HG03520 (cell line): Measurements from ENCODE around the gene KCNK3.
"Not testable (repeated sequence)": the region's sequence is repeated elsewhere in the genome, so short reads cannot be mapped to it uniquely, and the experiment has no call there.

Source experiments
- ATAC-seq: cut with Tn5 transposase; IDR thresholded peaks from one replicate; pipeline ENCODE4 v1.9.1; 2021; ENCODE audit warnings: mild to moderate bottlenecking, moderate library complexity; ENCODE audit not compliant: unreplicated experiment

Gene KCNK3

DNA sequence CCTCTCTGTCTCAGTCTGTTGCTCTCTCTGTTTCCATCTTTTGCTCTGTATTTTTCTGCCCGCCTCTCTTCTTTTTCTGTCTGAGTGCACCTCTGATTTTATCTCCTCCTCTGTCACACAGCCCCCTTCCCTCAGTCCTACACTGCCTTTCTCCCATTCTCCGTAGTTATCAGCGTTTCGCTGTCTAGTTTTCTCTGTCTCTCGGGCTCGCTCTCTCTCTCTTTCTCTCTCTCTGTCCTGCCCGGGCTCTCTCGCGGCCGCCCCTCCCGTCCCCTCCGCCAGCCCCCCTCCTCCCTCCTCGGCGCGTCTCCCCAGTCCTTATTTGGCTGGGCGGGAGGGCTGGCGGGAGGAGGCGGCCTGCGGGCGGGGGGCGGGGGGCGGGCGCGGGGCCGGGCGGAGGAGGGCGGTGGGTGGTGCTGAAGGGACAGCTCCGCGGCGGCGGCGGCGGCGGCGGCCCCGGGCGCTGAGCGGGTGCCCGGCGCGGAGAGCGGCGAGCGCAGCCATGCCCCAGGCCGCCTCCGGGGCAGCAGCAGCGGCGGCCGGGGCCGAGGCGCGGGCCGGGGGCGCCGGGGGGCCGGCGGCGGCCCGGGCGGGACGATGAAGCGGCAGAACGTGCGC lies at the start of gene KCNK3:
KCNK3 (plus strand) TSS at position 444 of the 618 bp plus-strand sequence; CDS start at position 598, 154 bp downstream.
- ATAC-seq, result no peak

DNA sequence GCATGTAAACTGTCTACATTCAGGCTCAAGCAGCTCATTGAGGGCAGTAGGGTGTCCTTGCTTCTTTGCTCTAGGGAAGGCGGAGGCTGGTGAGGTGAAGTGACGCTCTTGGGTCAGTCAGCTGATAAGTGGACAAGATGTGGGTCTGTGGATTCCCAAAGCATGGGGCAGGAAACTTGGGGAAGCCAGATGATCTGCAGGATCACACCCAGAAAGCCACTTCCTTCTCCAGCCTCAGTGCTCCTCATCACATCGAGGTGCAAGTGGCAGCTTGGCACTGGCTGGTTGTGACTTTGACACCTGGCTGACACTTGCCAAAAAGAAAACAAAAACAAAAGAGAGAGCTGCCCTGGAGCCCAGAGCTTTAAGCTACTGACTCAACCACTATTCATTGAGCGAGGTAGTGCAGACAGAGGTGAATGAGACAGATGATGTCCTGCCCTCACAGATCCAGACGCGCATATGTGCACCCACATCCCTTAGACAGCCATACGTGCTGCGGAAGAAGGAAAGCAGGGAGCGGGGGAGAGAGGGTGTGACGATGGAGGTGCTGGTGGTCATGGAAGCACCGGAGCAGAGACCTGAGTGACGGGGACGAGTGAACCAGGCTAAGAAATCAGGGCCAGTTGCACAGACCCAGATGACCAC lies 48.2 kb upstream of the KCNK3 start:
- no peak for ATAC-seq

DNA sequence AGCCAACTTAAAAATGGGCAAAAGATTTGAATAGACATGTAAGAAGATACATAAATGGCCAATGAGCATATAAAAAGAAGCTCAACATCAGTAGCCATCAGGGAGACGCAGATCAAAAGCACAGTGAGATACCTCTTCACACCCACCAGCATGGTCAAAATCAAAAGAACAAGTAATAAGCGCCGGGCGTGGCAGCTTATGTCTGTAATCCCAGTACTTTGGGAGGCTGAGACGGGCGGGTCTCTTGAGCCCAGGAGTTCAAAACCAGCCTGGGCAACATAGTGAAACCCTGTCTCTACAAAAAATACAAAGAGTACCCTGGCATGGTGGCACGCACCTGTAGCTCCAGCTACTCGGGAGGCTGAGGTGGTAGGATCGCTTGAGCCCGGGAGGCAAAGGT lies 46.8 kb upstream of the KCNK3 start:
- no peak for ATAC-seq

DNA sequence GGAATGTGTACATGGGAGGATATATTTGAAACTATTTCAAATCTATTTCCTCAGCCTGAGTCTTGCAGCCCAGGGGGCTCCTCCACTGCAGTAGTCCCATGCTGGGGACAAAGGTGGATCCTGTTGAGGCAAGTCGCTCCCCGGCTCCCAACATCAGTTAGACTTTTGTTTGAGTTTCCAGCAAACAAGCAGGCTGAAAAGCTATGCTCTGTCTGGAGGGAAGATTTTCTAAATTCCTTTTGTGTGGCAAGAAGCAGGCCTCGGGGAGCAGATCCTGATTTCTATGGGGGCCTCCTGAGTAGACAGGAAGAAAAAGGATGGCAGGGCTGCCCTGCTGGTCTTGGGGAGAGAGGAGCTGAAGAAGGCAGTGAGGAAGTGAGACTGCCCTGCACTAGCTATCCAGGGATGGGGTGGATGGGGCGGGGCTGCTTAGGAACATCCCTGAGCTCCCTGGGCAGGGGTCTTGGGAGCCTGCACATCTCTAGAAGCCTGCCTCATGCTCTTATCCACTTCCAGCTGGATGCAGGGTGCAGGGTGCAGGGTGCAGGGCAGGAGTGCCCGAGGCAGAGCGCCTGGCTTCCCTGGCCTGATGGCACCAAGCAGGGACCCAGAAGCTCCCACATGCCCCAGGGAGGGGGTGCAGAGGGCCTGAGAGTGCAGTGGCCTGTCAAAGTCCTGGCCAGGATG lies 45.4 kb upstream of the KCNK3 start:
- ATAC-seq, result no peak

DNA sequence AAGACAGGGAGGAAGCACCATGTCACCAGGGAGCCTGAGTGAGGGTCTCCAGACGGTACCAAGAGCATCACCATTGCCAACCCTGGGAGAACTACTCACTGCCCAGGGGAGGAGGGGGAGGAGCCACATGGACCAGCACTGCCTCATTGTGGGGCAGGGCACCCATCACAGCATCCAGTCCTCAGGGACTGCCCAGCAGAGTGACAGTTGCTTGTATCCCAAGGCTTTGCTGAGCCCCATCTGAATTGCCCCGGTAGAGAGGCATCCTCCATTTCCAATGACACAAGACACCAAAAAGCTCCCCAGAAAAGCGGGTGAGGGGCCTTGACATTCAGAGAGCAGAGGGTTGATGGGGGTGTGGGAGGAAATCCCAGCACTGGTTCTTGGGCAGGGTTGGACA lies 44.5 kb upstream of the KCNK3 start:
- ATAC-seq, result no peak

DNA sequence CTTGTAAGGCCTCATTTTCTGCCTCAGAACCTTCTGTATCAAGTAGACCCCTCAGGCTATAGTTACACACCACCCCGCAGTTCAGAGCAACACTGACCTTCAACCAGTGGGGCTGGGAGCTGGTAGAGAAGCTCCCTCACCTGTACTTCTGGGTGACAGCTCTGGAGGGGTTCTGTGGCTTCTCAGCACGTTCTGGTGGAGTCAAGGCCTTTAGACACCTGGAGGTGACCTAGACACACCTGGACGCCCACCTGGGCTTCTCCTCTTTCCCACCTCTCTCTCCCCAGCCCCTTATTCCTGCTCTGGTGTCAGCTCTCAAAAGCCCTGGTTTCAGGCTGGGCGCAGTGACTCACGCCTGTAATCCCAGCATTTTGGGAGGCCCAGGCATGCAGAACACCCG lies 44.0 kb upstream of the KCNK3 start:
- ATAC-seq, result no peak

DNA sequence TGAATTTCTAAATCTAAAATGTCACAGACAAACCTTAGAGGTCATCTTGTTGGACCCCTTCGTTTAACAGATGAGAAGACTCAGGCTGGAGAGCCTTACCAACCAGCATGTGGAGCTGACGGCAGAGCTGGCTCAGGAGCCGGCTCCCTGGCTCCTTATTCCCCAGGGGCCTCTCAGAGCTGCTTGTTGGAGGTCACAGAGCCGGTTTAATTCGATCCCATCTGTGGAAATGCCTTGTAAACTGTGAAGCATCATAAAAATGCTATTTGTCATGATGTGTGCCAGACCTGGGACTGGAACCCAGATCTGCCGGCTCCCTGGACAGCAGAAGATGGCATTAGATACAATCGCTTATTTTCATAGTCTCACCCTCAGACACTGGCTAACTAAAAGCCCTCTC lies 43.2 kb upstream of the KCNK3 start:
- ATAC-seq, result no peak

DNA sequence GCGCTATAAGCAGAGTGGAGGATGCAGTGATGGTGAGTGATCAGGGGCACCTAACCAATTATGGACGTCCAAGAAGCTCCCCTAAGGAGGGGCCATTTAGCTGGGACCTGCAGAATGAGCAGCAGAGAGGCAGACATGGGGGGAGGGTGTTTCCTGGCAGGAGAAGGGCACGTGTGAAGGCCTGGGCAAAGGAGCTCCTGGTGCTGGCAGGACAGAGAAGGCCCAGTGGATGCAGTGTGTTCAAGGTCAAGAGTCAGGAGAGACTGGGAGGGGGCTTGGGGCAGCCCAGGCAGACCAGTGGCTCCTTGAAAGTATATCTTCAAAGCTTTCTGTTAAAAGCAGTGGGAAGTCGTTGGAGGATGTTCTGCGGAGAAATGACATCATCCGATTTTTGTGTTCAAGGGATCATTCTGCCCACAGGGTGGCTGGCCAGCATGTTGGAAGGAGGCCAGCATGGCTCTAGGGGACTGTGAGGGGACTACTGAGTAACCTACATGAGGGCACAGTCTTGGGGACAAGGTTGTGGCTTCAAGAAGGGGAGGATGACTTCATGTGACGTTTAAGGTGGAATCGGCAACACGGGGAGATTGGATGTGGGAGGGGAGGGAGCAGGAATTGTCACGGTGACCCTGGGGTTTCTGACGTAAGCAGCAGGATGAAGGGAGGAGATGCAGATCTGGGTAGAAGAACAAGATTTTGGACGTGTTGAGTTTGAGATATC lies 42.4 kb upstream of the KCNK3 start:
- ATAC-seq, result no peak

DNA sequence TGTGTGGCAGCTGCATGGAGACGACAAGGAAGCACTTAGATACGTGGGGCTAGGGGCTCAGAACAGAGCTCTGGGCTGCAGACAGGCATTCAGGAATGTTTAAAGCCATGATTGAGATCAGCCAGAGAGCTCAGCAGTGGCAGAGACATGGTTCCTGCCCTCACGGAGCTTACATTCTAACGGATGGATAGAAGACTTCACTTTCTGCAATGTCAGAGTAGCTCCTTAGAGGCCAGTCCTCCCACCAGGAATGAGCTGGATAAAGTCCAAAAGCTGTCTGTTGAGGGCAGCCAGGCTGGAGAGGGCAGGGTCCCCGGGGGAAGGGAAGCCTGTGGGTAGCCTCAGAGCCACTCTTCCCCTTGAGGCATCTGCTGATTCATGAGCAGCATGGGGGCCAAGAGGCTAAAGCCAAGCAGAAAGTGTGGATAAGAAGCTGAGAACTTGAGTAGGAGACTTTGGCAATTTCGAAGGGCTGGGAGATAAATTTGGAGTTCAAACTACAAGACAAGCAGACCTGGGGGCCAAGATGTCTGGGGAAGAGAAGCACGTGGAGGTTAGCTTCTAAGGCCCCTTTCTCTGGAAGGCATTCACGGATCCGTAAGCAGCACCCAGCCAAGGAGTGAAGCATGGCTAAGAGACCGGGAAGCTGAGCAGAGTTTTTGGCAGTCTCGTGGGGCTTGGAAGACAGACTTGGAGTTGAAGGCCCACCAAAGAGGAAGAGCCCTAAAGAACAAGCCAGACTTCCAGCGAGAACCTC lies 41.6 kb upstream of the KCNK3 start:
- ATAC-seq, result no peak

DNA sequence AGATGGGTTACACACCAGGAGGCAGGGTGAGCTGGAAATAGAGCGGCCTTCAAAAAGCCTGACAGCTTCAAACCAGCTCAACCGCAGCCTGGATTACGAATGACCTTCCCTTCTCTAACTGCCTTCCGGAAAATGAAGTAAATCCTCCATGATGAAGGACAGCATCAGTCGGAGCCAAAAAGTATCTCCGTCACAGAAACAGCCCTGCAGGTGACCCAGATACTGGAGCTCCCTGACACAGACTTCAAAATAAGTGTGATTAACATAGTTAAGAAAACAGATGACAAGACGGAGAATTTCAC lies 41.1 kb upstream of the KCNK3 start:
- no peak for ATAC-seq

DNA sequence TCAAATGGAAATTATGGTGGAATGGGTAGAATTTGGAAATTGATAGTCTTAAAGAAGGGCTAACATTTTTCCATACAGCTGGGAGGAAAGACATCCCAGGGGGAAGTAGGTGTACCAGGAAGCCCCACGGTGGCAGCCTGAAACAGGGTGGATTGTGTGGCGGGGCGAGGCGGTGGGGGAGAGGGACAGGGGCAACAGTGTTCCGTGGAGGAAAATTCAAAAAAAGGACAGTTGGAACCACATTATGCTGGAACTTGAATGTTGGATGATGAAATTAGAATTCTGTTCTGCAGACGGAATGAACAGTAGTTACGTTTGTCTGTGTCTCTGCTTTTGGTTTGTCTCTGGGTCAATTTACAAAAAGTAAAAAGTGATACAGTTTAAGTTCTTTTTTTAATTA lies 40.7 kb upstream of the KCNK3 start:
- no peak for ATAC-seq

DNA sequence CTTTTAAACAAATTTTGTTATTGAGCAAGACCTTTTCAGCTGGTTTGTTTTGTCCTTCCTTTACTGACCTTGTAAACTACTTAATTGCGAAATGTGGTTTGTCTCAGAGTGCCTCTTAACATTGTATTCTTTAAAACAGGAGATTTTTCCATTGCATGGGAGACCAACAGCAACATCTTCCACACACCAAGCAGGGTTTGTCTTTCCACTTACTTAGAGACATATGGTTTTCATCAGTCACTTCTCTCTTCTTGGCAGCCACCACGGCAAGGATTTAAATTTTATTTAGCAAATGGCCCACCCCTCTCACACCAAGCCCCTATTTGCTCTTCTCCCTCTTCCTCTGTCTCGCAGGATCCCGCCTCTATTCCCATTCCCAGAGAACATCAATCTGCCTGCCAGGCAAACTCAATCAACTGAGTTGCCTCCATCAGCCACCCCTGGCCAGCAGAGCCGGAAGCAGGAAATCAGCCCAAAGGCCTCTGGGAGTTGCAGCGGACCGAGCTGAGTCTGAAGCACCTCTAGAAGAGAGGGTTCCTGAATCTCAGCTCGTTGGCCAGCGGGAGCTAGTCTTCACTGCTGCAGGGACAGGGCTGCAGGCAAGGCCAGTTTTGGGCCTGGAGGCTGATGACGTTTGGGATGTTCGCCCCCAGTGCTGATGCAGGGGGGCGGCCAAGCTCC lies 40.0 kb upstream of the KCNK3 start:
- ATAC-seq, result no peak

DNA sequence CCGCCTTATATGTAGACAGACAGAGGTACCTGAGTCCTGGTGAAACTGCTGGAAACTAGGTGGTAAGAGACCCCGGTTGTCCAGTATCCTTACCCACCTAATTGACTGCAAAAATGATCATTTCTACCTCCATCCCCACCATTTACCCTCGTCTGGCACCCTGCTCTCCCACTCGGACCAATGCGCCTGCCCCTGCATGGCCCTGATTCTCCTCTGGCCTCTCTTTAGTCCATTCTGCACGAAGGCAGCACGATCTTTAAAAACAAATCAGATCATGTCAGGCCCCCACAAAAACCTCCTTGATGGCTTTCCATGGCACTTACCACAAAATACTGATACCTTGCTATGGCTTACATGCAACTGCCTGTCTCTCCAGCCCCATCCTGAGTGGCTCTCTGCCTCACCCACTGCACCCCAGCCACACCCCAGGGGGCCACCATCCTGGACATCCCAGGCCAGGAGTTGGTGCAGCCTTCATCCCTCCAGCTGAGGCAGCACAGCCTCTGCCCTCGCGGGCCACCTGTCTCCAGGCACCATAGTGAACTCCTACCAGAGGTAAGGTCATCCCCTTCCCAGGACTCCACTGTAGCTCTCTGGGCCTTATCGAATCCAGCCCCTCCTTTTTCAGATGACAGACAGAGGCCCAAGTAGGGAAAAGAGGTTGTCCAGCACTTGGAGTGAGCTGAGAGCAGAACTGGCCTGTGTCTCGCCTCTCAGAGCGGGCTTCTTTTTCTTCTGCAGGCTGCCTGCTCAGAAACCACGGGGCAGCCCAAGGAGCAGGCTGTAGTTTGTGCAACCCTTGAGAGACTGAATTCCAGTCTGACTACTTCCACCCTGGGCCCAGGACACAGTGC lies 39.1 kb upstream of the KCNK3 start:
- no peak for ATAC-seq

DNA sequence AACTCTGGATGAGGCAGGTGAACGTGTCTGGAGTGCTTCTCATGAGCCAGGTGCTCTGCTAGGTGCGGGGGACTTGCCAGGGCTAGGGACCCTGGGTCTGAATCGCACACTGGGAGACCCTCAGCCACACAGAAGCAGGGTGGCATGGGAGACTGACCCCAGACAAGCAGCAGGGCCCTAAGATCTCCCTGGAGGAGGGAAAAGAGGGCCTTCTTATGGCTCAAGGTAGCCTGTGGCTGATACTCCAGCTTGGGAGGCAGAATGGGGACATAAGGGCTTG lies 38.5 kb upstream of the KCNK3 start:
- ATAC-seq, result no peak

DNA sequence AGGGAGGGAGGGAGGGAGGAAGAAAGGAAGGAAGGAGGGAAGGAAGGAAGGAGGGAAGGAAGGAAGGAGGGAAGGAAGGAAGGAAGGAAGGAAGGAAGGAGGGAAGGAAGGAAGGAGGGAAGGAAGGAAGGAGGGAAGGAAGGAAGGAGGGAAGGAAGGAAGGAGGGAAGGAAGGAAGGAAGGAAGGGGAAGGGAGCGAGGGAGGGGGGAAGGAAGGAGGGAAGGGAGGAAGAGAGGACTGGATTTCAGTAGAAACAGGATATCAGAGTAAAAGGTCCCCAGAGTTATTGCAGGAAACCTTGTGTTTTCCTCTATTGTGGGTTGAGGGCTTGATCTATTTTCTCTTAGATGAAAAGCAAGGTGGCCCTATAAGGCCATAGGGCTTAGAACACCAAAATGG lies 37.4 kb upstream of the KCNK3 start:
- not testable (repeated sequence) for ATAC-seq

DNA sequence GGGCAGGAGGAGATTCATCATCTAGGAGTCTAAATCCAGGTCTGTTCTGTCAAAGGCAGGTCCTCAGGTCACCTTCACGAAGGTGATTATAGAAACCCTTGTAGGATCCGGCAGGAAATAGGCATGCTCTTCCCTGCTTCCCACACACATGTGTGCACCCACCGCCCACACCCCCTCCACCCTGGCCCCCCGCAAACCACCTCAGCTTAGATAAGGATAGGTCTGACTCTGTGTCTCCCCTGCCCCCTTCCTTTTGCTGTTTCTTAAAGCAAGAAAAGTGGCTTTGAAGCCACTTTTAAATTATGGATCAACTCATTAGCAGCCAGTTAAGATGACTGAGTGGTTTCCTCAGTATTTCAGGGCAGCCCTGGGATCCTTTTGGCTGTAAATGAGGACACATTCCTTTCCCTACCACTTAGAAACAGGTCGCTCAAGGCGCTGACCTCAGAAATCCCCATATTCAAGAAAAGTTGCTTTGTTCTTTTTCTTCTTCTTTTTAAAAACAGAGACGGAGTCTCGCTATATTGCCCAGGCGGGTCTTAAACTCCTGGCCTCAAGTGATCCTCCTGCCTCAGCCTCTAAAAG lies 36.8 kb upstream of the KCNK3 start:
- no peak for ATAC-seq

DNA sequence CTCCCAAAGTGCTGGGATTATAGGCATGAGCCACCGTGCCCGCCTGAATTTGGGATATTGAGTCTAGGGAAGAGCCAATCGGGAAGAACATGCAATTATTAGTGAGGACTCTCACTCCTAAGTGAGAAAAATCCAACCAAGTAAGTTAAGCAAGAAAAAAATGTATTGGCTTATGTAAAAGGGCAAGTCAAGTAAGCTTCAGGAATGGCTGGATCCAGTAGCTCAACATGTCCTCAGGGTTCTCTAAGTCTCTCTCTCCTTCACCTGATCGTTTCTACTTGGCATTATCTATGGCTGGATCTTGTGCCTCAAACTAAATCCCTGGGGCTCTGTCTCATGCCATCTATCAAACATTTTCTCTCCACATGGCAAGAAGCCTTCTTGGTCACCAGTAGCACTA lies 35.3 kb upstream of the KCNK3 start:
- no peak for ATAC-seq

DNA sequence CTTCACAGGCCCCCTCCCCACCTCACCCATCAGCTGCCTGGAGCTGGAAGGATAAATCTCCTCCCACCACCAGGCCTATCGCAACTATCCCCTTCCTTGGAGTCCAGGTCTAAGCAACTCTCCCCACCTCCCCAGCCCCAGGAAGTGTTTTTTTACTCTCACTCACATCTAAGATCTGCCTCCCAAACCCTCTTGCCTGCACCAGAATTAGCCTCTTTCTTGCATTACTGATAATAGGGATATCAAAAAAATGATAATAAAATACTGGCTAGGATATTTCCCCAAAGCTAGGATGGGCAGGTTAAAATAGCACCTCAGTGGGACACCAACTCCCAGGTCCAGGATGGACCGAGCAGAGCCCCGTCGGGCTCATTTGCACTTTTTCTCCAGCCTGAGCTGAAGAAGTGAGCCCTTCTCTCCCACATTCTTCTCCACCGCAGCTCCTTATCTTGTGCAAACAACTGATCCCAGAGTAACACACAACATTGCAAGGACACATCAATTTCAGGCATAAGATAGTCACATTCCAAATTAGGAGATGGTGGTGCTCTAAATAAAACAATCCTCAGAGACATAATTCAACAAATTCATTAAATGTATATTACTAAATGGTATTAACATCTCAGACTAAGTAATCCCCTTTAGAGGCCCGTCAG lies 33.7 kb upstream of the KCNK3 start:
- ATAC-seq, result no peak

DNA sequence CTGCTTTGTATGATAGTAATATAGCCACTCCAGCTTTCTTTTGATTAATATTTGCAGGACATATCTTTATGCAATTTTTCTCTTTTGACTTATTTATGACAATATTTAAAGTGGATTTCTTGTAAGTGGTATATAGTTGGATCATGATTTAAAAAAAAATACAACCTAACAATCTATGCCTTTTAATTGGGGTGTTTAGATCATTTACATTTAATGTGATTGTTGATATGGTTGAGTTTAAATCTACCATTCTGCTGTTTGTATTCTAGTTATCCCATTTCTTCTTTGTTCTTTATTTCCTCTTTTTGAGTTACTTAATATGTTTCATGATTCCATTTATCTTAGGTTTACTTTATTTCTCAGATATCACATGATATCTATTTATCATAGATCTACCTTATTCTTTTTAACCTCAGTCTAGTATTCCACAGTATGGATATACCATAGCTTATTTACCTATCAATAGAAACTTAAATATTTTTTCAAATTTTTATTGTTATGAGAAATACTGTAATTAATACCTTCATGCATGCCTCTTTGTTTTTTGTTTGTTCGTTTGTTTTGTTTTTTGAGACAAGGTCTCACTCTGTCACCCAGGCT lies 32.1 kb upstream of the KCNK3 start:
- no peak for ATAC-seq
